ENCODE measurements around the gene TESK2. TPM values are rescaled to one million over a fixed set of nuclear protein-coding genes. Genes with fewer than 3 reads are reported as not detected.
A peak's percentile ranks its signal among the peaks of the same experiment; 100 is the strongest.

TESK2 gene
- total RNA-seq, 1 donor from 2014 or later: 14.9 TPM

DNA sequence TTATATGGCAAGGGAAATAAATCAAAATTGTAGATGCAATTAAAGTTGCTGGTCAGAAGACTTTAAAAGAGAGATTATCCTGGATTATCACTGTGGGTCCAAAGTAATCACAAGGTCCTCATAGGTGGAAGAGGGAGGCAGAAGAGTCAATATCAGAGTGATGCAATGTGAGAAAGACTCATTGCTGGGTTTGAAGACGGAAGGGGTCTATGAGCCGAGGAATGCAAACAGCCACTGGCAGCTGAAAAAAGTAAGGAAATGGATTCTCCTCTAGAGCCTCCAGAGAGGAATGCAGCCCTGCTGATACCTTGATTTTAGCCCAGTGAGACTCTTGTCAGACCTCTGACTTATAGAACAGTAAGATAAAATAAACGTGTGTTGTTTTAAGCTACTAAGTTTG lies 90.9 kb downstream of the TESK2 start:
- Histone ChIP-seq H2AFZ (replicated peaks) (no peak overlapping the region), H3F3A (ENCODE audit: low read depth) (no peaks in the 10 kb centered on the region), H3K4me2 (no peak overlapping the region), H3K27ac (no peak overlapping the region), H3K9me3 (ENCODE audit: low read depth) (no peaks in the 10 kb centered on the region), H3K4me3 (no peak overlapping the region), H4K20me1 (ENCODE audit: low read depth) (no peaks in the 10 kb centered on the region), H3K79me2 (ENCODE audit: low read depth) (no peaks in the 10 kb centered on the region), H3K36me3 (no peaks in the 10 kb centered on the region), H3K4me1 (no peaks in the 10 kb centered on the region), H3K27me3 (no peaks in the 10 kb centered on the region), H3K9ac (no peak overlapping the region)
- H3K27me3 Mint-ChIP-seq (ENCODE audit: insufficient read depth, low read depth): no peaks in the 10 kb centered on the region
- H3K4me3 Mint-ChIP-seq: no peak overlapping the region
- peaks cover 2% of the 10 kb centered on the region for H3K4me1 Mint-ChIP-seq
- H3K9me3 Mint-ChIP-seq: no peaks in the 10 kb centered on the region
- H3K36me3 Mint-ChIP-seq: no peaks in the 10 kb centered on the region
- TF ChIP-seq, protein P1, sequence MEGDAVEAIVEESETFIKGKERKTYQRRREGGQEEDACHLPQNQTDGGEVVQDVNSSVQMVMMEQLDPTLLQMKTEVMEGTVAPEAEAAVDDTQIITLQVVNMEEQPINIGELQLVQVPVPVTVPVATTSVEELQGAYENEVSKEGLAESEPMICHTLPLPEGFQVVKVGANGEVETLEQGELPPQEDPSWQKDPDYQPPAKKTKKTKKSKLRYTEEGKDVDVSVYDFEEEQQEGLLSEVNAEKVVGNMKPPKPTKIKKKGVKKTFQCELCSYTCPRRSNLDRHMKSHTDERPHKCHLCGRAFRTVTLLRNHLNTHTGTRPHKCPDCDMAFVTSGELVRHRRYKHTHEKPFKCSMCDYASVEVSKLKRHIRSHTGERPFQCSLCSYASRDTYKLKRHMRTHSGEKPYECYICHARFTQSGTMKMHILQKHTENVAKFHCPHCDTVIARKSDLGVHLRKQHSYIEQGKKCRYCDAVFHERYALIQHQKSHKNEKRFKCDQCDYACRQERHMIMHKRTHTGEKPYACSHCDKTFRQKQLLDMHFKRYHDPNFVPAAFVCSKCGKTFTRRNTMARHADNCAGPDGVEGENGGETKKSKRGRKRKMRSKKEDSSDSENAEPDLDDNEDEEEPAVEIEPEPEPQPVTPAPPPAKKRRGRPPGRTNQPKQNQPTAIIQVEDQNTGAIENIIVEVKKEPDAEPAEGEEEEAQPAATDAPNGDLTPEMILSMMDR (IDR thresholded peaks at IDR 0.05): no peak
- TF ChIP-seq EZH2 (IDR thresholded peaks at IDR 0.05): no peak
- no peak for TF ChIP-seq EZH2phosphoT487 (IDR thresholded peaks at IDR 0.05)
- DNase-seq (ENCODE audit: low spot score): peak; percentile 16
- H3K27ac Mint-ChIP-seq: no peak overlapping the region

DNA sequence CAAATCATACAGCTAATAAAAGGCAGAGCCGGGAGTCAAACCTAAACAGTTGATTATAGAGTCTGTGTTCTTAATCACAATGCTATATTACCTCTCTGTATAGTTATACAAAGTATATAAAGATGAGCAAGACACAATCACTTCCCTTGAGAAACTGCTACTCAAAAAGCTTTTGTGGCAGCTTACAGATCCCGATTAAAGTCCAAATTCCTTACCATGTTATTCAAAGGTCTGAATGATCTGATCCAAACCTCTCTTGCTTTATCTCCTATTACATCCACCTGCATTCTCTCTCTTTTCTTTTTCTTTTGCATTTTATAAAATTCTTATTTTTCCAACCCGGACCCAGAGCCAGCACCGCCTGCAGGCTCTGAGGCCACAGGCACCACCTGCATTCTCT lies 93.7 kb downstream of the TESK2 start:
- H3K27ac Mint-ChIP-seq: no peak overlapping the region
- DNase-seq (ENCODE audit: low spot score): no peak
- H3K27me3 Mint-ChIP-seq (ENCODE audit: insufficient read depth, low read depth): no peaks in the 10 kb centered on the region
- H3K9me3 ChIP-seq (ENCODE audit: low read depth): no peaks in the 10 kb centered on the region
- no peak for TF ChIP-seq EZH2phosphoT487 (IDR thresholded peaks at IDR 0.05)
- TF ChIP-seq EZH2 (IDR thresholded peaks at IDR 0.05): no peak
- TF ChIP-seq, protein P1 (IDR thresholded peaks at IDR 0.05): no peak
- H3K4me3 Mint-ChIP-seq: no peak overlapping the region
- H3K4me3 ChIP-seq: no peak overlapping the region
- H4K20me1 ChIP-seq (ENCODE audit: low read depth): no peaks in the 10 kb centered on the region
- no peaks in the 10 kb centered on the region for H3K27me3 ChIP-seq
- H2AFZ ChIP-seq (replicated peaks): no peak overlapping the region
- H3K9ac ChIP-seq: no peak overlapping the region
- no peaks in the 10 kb centered on the region for H3K36me3 ChIP-seq
- H3K4me1 Mint-ChIP-seq: peaks cover 2% of the 10 kb centered on the region
- H3K9me3 Mint-ChIP-seq: no peaks in the 10 kb centered on the region
- H3K4me2 ChIP-seq: no peak overlapping the region
- no peak overlapping the region for H3K27ac ChIP-seq
- H3K4me1 ChIP-seq: no peaks in the 10 kb centered on the region
- H3F3A ChIP-seq (ENCODE audit: low read depth): no peaks in the 10 kb centered on the region
- no peaks in the 10 kb centered on the region for H3K36me3 Mint-ChIP-seq
- H3K79me2 ChIP-seq (ENCODE audit: low read depth): no peaks in the 10 kb centered on the region

DNA sequence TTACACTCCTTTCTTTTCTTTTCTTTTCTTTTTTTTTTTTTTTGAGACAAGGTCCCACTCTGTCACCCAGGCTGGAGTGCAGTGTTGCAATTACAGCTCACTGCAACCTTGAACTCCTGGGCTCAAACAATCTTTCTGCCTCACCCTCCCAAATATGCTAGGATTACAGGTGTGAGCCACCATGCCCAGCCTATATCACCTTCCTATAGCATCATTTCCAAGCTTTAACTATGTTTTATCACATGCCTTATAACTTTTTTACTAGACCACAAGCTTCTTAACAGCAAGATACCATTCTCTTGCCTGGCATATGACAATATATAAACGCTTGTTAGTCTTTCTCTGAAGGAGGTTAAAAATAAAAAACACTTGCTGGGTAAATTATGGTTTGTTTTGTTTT lies 95.4 kb downstream of the TESK2 start:
- H3F3A ChIP-seq (ENCODE audit: low read depth): no peaks in the 10 kb centered on the region
- no peak for DNase-seq (ENCODE audit: low spot score)
- no peaks in the 10 kb centered on the region for H3K36me3 Mint-ChIP-seq
- no peak overlapping the region for H3K4me3 Mint-ChIP-seq
- H3K4me2 ChIP-seq: no peak overlapping the region
- H3K36me3 ChIP-seq: no peaks in the 10 kb centered on the region
- no peak overlapping the region for H3K9ac ChIP-seq
- H3K27ac Mint-ChIP-seq: no peak overlapping the region
- H3K4me1 Mint-ChIP-seq: peaks cover 2% of the 10 kb centered on the region
- no peak overlapping the region for H2AFZ ChIP-seq (replicated peaks)
- no peaks in the 10 kb centered on the region for H3K9me3 ChIP-seq (ENCODE audit: low read depth)
- H3K27ac ChIP-seq: no peak overlapping the region
- TF ChIP-seq, protein P1 (IDR thresholded peaks at IDR 0.05): no peak
- TF ChIP-seq EZH2phosphoT487 (IDR thresholded peaks at IDR 0.05) (no peak), EZH2 (IDR thresholded peaks at IDR 0.05) (no peak)
- no peaks in the 10 kb centered on the region for H3K9me3 Mint-ChIP-seq
- H4K20me1 ChIP-seq (ENCODE audit: low read depth): no peaks in the 10 kb centered on the region
- no peaks in the 10 kb centered on the region for H3K27me3 Mint-ChIP-seq (ENCODE audit: insufficient read depth, low read depth)
- H3K27me3 ChIP-seq: no peaks in the 10 kb centered on the region
- no peak overlapping the region for H3K4me3 ChIP-seq
- no peaks in the 10 kb centered on the region for H3K4me1 ChIP-seq
- no peaks in the 10 kb centered on the region for H3K79me2 ChIP-seq (ENCODE audit: low read depth)
